GM21529 (cell line): ENCODE measurements around the gene BAIAP3.

ENCODE experiments used
- ATAC-seq: cut with Tn5 transposase; IDR thresholded peaks from one replicate; pipeline ENCODE4 v1.9.1; 2021; ENCODE audit not compliant: unreplicated experiment

BAIAP3 gene

DNA sequence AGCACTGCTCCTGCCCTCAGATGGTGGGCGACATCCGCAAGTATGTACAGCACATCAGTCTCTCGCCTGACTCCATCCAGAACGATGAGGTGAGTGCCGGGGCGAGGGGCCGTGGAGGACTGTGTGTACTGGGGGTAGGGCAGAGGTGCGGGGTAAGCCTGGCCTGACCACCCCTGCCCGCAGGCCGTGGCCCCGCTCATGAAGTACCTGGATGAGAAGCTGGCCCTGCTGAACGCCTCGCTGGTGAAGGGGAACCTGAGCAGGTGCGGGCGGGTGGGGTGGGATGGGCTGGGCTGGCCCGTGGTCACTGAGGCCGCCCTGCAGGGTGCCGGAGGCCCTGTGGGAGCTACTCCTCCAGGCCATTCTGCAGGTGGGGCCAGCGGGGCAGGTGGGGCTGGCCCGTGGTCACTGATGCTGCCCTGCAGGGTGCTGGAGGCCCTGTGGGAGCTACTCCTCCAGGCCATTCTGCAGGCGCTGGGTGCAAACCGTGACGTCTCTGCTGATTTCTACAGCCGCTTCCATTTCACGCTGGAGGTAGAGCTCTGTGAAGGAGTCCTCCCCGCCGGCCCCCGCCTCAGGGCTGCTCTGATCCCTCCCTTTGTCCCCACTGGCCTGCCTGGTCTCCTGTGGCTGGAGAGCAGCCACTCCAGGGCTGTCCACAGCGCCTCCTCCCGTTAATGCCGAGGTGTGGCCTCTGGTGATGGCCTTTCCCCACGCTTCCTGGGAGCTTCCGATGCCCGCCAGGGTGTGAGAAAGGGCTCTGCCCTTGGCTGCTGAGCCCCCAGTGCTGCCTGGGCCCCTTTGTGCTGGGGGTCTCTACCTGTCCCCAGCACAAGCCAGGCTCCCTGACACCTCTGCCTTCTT, 13.2 kb downstream of the BAIAP3 start:
- ATAC-seq = no peak

DNA sequence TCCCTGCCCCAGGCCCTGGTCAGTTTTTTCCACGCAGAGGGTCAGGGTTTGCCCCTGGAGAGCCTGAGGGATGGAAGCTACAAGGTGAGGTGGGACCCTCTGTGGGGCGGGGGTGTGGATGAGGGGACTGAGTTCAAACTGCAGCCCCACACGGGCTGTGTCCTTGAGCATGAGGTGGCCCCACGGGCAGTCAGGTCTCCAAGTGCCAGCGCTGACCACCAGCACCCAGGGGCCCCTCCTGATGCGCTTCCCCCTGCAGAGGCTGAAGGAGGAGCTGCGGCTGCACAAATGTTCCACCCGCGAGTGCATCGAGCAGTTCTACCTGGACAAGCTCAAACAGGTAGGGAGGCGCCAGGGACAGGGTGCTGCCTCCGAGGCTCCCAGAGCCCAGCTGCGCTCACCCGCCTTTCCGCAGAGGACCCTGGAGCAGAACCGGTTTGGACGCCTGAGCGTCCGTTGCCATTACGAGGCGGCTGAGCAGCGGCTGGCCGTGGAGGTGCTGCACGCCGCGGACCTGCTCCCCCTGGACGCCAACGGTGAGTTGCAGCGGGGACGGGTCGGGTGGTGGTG, 13.9 kb downstream of the BAIAP3 start:
- no peak for ATAC-seq

DNA sequence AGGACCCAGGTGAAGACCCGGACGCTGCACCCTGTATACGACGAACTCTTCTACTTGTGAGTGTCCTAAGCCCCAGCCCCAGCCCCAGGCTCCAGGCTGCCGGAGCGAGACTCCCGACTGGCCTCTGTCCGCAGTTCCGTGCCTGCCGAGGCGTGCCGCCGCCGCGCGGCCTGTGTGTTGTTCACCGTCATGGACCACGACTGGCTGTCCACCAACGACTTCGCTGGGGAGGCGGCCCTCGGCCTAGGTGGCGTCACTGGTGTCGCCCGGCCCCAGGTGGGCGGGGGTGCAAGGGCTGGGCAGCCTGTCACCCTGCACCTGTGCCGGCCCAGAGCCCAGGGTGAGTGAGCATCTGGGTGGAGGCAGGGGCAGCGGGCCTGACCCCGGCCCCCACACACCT, 14.5 kb downstream of the BAIAP3 start:
- no peak for ATAC-seq

DNA sequence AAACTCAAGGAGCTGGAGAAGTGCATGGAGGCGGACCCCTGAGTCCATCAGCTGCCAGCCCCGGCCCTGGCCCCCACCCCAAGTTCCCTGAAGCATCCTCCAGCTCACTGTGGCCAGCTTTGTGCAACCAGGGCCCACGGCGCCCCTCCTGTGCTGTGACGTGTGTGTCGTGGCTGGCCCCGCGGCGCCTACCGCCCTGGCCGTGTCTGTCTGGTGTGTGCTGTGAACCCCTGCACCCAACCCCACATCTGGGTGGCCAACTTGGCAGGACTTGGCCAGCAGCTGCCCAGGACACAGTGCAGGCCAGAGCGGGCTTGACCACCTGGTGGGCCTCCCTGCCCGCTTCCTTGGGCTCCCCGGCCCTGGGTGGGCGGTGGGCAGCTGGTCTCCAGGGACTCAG, 15.0 kb downstream of the BAIAP3 start:
- ATAC-seq = no peak

DNA sequence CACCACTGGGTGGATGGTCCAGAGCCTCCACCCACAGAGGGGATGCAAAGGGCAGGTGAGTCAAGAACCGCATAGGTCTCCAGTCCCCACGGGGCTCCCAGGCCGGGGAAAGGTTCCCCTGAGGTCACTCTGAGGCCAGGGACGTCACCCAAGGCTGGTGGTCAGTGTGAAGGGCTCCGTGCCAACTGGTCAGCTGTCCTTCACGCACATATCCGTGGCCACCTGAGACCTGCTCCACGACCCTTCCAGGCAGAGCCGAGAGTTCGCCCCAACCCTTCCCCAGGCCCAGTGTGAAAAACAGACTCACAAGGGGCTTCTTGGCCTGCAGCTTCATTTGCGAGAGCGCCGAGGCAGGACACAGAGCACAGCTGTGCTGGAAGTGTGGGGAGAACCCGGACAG, 15.5 kb downstream of the BAIAP3 start:
- no peak for ATAC-seq

DNA sequence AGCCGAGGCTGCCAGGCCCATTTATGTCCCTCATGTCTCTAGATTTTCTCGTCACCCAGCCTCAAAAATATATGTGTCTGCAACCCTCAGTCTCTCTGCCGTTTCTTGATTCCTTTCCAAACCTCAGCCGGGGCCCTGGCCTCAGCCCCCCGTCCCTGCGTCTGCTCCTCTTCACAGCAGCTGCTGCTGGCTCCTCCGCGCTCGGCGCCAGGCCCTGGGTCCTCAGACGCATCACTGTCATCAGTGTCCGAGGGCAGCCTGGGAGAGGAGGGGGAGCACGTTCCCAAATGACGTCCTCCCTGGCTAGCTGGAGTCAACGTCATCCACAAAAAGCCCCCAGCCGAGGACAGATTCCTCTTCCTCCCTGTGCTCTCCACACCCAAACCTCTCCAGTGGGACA, 15.9 kb downstream of the BAIAP3 start:
- no peak for ATAC-seq

DNA sequence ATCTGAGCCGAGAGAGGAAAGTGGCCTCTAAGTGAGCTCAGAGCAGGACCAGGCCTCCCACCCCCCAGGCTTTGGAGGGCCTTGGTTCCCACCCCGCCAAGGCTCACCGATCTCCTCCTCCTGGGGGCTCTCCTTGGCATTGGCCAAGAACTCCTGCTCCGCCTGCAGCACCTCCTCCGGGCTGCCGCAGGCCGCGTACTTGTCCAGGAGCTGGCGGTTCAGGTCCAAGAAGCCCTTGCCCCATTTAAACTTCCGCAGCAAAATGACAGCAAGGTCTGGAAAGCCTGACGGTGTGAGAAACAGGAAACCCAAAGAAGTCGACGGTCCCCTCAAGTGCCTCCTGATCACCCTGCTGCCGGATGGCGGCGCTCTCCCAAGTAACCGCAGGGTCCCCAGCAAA, 16.5 kb downstream of the BAIAP3 start:
- ATAC-seq = no peak

DNA sequence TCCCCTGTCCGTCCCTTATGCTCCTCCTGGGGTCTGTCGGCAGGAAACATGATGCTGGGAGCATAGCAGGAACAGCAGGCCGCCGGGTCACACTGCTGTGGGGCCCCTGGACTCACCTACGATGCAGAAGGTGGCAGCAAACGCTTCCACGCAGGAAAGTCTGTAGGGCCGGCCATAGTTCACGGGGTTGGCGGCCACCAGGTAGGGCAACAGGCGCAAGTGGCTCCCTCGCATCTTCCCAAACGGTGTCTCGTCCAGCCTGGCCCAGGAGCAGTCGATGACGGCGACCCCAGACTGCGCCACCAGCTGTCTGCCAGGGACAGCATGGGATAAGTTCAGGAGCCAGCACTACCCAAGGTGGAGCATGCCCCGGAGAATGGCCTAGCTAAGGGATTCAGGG, 17.2 kb downstream of the BAIAP3 start:
- ATAC-seq = no peak

DNA sequence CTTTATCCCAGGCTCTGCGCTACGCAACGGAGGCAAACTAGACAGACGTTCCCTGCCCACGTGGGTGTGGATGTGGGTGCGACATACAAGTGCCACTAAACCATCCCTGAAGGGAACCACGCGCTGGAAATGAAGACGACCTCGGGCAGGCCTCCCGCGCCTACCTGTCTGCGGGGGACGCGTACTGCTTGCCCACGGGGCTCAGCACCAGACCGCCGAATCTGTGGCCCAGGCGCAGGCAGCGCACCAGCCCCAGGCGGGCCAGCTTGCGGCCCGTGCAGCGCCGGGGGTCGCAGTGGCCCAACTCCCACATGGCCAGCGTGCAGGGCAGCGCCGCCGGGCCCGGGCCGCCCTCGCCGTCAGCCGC, 17.8 kb downstream of the BAIAP3 start:
- peak; percentile 4 for ATAC-seq

DNA sequence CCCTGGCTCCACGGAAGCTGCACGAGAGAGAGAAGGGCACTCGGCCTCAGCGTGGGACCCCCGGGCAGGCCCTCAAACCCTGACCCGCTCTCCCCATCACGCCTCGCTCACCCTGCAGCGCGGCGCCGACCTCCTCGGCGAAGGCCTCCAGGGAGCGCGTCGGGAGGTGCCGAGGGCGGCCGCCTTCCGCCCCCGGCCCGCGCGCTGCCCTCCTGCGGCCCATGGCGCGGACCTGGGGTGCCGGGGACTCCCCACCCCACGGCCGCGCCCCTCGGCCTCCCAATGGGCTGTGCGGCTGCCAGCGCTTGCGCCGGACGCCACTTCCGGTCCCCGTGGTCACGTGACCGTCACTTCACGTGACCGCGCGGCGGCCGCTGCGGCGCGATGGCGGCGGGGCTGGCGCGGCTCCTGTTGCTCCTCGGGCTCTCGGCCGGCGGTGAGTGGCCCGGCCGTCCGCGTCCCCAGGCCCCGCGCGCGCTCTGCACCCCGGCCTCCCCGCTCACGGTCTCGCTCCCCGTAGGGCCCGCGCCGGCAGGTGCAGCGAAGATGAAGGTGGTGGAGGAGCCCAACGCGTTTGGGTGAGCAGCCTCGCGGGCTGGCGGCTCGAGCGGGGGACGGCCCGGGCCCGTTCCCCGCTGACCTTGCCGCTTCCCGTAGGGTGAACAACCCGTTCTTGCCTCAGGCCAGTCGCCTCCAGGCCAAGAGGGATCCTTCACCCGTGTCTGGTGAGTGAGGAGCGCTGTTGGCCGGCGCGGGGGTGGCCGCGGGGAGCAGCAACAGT, 18.3 kb downstream of the BAIAP3 start, which contains the start of the genes GNPTG and TSR3:
Gene GNPTG, plus strand, starts transcription at position 350 of the 781 bp plus-strand sequence. Its CDS starts 35 bp downstream, at position 385.
Gene TSR3, minus strand, starts transcription at position 297 of the 781 bp plus-strand sequence. Its CDS starts 74 bp downstream, at position 223.
- ATAC-seq = peak; percentile 74

DNA sequence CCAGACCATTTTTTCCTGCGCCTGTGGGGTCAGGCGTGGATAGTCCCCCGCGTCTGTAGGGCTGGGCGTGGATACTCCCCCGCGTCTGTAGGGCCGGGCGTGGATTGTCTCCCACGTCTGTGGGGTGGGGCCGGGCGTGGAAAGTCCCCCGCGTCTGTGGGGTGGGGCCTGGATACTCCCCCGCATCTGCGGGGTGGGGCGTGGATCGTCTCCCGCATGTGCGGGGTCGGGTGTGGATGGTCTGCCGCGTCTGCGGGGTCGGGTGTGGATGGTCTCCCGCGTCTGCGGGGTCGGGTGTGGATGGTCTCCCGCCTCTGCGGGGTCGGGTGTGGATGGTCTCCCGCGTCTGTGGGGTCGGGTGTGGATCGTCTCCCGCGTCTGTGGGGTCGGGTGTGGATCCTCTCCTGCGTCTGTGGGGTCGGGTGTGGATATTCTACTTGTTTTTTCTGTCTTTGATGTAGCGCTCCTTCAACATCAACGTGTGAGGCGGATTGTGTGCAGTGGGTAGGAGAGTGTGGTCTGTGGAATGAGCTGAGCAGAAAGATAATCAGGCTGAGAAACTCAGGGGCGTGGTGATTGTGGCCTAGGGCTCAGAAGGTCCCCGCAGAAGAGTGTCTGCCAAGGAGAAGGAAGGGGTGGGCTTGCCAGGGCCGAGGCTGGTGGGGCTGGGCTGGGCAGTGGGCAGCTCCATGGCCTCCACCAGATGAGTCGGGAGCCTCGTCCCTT, 21.5 kb downstream of the BAIAP3 start:
- ATAC-seq = no peak

DNA sequence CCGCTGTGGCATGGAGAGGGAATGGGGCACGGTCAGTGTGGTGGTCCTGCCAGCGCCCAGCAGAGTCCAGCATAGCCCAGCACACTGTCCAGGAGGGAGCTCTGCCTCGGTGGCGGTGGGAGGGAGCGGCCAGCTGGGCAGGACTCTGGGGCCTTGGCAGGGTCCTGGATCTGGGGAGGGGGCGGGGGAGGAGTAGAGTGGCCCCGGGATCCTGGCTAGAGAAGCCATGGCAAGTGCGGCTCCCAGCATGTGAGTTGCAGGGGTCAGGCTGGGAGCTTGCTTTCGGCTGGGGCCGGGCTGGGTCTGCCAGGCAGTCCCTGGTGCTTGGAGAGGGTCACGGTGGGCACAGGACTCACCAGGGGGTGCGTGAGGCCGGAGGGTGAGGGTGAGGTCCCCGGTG, 22.1 kb downstream of the BAIAP3 start:
- ATAC-seq = no peak

DNA sequence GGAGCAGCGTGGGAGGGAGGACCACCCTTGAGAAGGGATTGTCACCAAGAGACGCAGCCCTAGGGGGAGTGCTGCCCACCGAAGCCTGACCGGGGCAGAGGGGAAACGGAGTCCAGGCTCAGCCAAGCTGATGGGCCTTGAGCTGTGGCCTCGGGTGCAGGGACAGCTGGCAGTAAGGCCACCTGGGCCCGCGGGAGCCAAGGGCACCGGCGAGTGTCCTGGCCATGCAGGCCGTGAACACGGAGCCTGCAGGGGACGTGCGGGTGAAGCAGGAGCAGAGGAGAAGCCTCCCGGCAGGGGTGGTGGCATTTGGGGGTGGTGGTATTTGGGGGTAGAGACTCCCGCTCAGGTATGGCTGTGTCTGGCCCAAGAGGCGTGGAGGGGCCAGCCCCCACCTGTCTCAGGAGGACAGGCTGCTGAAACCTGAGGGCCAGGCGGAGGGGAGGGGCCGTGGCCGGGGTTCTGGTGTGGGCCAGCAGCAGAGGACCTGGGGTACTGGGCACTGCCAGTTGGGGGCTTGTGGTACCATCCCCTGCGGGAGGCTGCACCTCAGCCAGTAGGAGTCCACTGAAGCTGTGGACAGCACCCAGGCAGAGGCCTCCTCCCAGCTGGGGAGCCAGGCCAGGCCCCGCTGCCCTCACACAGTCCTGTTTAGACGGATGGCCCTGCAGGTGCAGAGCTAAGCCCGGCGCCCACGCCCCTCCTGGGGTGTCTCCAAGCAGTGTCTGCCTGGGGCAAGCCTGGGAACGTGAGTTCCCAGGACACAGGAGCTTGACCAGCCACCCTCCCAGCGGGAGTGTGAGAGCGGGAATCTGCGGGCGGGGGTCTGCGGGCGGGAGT, 22.8 kb downstream of the BAIAP3 start:
- no peak for ATAC-seq

DNA sequence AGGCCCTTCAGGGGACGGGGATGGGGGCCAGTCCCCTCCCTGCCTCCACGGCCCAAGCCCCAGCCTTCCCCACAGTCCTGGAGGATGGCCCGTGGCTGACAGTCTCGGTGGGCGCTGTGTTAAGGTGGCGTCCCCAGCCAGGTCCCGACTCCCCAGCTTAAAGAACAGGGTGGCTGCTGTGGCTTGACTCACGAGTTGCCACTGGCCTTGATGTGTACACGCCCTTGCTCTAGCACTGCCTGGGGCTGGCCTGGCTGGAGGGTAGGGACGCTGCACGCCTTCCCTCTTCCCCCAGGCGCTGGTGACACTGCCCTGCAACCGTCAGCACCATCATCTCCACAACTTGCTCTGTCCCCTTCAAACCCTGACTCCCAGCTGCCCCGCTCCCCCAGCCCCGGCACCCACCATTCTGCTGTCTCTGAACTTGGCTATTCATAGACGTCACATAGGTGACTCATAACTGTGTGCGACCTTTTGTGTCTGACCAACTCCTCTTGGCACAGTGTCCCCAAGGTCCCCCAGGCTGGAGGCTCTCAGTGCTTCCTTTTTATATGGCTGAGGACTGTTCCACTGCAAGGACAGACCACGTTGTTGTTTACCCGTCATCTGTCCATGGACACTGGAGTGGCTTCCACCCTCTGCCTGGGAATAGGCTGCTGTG, 24.6 kb downstream of the BAIAP3 start:
- no peak for ATAC-seq

DNA sequence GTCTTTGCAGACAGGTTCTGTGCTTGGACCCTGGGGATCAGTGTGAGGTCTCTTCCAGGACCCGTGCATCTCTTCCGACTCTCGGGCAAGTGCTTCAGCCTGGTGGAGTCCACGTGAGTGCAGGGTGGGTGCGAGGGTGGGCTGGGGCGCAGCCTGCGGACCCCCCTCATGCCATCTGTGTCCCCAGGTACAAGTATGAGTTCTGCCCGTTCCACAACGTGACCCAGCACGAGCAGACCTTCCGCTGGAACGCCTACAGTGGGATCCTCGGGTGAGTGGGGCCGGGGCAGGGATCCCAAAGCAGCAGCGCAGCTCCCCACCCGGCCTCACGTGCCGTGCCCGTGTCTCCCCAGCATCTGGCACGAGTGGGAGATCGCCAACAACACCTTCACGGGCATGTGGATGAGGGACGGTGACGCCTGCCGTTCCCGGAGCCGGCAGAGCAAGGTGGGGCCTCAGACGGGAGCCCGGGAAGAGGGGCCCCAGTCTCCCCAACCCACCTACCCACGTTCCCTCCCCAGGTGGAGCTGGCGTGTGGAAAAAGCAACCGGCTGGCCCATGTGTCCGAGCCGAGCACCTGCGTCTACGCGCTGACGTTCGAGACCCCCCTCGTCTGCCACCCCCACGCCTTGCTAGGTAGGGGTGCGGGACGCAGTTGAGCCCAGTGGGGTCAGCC, 28.4 kb downstream of the BAIAP3 start:
- ATAC-seq = no peak

DNA sequence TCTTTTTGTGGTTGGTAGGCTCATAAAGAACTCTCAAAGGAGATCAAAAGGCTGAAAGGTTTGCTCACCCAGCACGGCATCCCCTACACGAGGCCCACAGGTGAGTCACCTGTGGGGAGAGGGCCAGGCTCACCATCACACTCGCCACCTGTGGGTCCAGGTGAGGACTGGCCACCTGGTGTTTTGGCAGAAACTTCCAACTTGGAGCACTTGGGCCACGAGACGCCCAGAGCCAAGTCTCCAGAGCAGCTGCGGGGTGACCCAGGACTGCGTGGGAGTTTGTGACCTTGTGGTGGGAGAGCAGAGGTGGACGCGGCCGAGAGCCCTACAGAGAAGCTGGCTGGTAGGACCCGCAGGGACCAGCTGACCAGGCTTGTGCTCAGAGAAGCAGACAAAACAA, 29.4 kb downstream of the BAIAP3 start:
- ATAC-seq = no peak

DNA sequence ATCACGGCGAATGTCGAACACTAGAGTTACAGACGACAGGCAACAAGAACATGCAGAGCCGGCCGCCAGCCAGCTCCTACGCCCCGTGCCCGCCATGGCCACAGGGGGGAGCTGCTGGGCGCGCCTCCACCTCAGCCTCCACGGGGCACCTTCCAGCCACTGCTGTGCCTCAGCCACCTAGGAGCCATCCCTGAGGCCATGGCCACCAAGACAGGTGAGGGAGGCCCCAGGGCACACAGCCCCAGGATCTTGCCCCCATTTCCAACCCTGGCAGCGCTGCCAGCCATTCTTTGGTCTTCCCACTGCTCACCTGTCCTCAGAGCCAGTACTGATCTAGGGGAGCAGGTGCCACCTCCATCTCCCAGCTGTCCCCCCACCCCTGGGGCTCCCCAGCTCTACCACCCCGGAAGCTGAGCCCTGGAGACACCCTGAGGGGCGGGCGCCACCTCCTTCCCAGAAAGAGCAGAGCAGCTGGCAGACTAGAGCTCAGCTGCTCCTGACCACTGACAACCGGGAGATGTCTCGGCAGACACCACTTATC, 30.1 kb downstream of the BAIAP3 start:
- ATAC-seq = no peak

DNA sequence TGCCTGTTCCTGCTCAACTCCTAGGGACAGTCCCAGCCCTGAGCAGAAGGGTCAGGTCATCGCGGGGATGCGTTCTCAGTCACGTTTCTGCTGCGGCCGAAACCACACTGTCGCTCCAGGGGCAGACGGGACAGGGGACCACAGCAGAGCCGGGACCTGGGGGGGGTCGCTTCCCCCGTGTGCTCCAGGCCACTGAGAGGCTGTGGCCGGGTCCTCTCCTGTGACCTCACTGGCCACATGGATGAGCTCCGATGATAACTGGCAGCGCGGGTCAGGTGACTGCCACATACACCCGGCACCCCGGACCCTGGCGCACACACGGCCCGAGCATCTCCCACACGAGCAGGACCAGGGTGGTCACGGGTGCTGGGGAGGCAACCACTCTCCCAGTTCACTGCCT, 31.1 kb downstream of the BAIAP3 start:
- no peak for ATAC-seq
